A673 (cell line): Measurements from ENCODE around the gene SUSD2. TPM values are rescaled to one million over a fixed set of nuclear protein-coding genes. Genes with fewer than 3 reads are reported as not detected.
A peak's percentile ranks its signal among the peaks of the same experiment; 100 is the strongest.
"Not testable (repeated sequence)": the region's sequence is repeated elsewhere in the genome, so short reads cannot be mapped to it uniquely, and the experiment has no call there.

ENCODE experiments used
- BruUV-seq: library from RNA; stranded (reverse); fragments of 400-500 nt; replicated peaks from 2 replicates; lab custom pipeline; 2021; lab: Mats Ljungman, UMichigan
- CTCF ChIA-PET: fragments of 300-600 bp; sonication (Branson Sonifier 250); formaldehyde crosslinking; loops from one replicate; lab custom pipeline; 2022; ENCODE audit warnings: antibody characterized with exemption; lab: Charles Lee
- POLR2A ChIA-PET: fragments of 300-600 bp; sonication (Branson Sonifier 250); formaldehyde crosslinking; loops from one replicate; lab custom pipeline; 2022; ENCODE audit warnings: antibody characterized with exemption; ENCODE audit not compliant: low non-redundant PET; lab: Charles Lee
- DNase-seq: peaks from one replicate; pipeline ENCODE4 v3.0.0-alpha.2; 2015; ENCODE audit warnings: low spot score
- H3K27ac ChIP-seq: fragments of 200-600 bp; sonication (generic); 2 replicates; pipeline ENCODE4 v1.5.1; 2016; ENCODE audit warnings: mixed run types, low read depth, mild to moderate bottlenecking, mixed read lengths, antibody characterized with exemption, low read length; ENCODE audit not compliant: poor library complexity, severe bottlenecking
- H3K27me3 ChIP-seq: fragments of 200-600 bp; sonication (generic); replicated peaks from 2 replicates; pipeline ENCODE4 v1.6.1; 2017; ENCODE audit warnings: mixed run types, low read depth, mild to moderate bottlenecking, mixed read lengths, antibody characterized with exemption, low read length; ENCODE audit not compliant: insufficient read depth, poor library complexity
- H3K36me3 ChIP-seq: fragments of 200-600 bp; sonication (generic); 2 replicates; pipeline ENCODE4 v1.6.1; 2016; ENCODE audit warnings: mixed run types, mild to moderate bottlenecking, mixed read lengths, antibody characterized with exemption, low read length; ENCODE audit not compliant: insufficient read depth, poor library complexity, severe bottlenecking
- H3K4me1 ChIP-seq: fragments of 200-600 bp; sonication (generic); 2 replicates; pipeline ENCODE4 v1.6.1; 2017; ENCODE audit warnings: mixed run types, mild to moderate bottlenecking, mixed read lengths, antibody characterized with exemption, low read length; ENCODE audit not compliant: insufficient read depth, poor library complexity, severe bottlenecking
- H3K4me3 ChIP-seq: fragments of 200-600 bp; sonication (generic); 2 replicates; pipeline ENCODE4 v1.5.1; 2016; ENCODE audit warnings: low read depth, mixed run types, mild to moderate bottlenecking, mixed read lengths, low read length; ENCODE audit not compliant: poor library complexity, severe bottlenecking
- H3K9me3 ChIP-seq: fragments of 200-600 bp; sonication (generic); 2 replicates; pipeline ENCODE4 v1.6.1; 2016; ENCODE audit warnings: mixed run types, low read depth, mild to moderate bottlenecking, mixed read lengths, antibody characterized with exemption, low read length; ENCODE audit not compliant: poor library complexity, severe bottlenecking
- EZH2 ChIP-seq: fragments of 200-600 bp; sonication (generic); IDR thresholded peaks from 2 replicates; pipeline ENCODE4 v1.6.1; 2017; ENCODE audit warnings: borderline replicate concordance, low read depth, mild to moderate bottlenecking, mixed read lengths, antibody characterized with exemption, low read length; ENCODE audit not compliant: poor library complexity, severe bottlenecking
- intact Hi-C: fragments of 100-400 bp; cut with micrococcal nuclease; formaldehyde crosslinking; loops from one replicate; pipeline ENCODE4 v1.10.0; 2022; ENCODE audit not compliant: unreplicated experiment
- total RNA-seq: library from RNA; stranded (reverse); gene quantifications from 2 replicates; pipeline ENCODE4 v1.2.3, GENCODE V29; 2021
- TF ChIP-seq, protein P1 (sequence below): fragments of 300-800, 200-600 bp; sonication (generic); conservative IDR thresholded peaks from 2 replicates; pipeline ENCODE4 v1.5.1; 2017; ENCODE audit warnings: low read depth, mild to moderate bottlenecking, antibody characterized with exemption, low read length, moderate library complexity, mixed read lengths

The SUSD2 gene
- total RNA-seq, 1 experiment from 2014 or later, result 1.3 TPM

DNA sequence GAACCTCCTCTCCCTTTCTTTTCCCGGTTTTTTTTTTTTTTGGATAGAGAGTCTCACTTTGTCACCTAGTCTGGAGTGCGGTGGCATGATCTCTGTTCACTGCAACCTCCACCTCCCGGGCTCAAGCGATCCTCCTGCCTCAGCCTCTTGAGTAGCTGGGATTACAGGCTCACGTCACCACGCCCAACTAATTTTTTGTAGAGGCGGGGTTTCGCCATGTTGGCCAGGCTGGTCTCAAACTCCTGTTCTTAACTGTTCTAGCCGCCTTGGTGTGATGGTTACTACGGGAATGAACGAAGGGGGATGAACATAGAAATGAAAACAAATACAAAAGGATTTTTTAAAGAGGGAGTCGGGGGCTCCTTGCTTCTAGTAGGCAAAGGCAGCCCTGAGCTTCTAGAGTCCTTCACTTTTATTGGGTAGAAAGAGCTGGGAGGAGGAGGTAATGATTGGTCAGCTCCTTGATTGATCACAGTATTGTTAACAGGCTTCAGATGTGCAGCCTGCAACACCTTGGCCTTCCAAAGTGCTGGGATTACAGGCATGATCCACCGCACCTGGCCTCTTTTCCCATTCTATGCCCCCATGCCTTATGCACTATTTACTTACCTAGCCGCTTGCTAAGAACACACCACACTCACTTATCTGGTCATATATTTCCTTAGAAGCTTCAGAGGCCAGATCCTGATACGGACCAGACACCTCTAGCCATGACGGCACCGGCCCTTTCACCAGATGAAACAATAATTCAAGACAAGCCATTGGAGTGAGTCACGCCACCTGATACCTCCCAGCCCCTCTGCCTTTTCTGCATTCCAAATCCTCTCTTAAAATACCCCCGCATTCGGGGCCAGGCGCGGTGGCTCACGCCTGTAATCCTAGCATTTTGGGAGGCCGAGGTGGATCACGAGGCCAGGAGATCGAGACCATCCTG lies 20.7 kb downstream of the SUSD2 start:
- H3K4me3 ChIP-seq, result no peak overlapping the region
- no peaks in the 10 kb centered on the region for H3K27me3 ChIP-seq
- H3K9me3 ChIP-seq, result no peaks in the 10 kb centered on the region
- H3K36me3 ChIP-seq, result no peaks in the 10 kb centered on the region
- intact Hi-C loops, result no loop called here
- ChIA-PET CTCF (interaction anchor here (0.6 to 0.7 kb wide), 2 partner anchors 45 to 96 kb away, joined by 3 to 4 read pairs; no protein-coding TSS in a partner anchor), POLR2A (no interaction called here)
- no peak for TF ChIP-seq EZH2
- TF ChIP-seq, protein P1, sequence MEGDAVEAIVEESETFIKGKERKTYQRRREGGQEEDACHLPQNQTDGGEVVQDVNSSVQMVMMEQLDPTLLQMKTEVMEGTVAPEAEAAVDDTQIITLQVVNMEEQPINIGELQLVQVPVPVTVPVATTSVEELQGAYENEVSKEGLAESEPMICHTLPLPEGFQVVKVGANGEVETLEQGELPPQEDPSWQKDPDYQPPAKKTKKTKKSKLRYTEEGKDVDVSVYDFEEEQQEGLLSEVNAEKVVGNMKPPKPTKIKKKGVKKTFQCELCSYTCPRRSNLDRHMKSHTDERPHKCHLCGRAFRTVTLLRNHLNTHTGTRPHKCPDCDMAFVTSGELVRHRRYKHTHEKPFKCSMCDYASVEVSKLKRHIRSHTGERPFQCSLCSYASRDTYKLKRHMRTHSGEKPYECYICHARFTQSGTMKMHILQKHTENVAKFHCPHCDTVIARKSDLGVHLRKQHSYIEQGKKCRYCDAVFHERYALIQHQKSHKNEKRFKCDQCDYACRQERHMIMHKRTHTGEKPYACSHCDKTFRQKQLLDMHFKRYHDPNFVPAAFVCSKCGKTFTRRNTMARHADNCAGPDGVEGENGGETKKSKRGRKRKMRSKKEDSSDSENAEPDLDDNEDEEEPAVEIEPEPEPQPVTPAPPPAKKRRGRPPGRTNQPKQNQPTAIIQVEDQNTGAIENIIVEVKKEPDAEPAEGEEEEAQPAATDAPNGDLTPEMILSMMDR, result no peak
- no peaks in the 10 kb centered on the region for H3K4me1 ChIP-seq
- BruUV-seq, result no TSS peak
- H3K27ac ChIP-seq, result no peak overlapping the region
- DNase-seq, result no peak

DNA sequence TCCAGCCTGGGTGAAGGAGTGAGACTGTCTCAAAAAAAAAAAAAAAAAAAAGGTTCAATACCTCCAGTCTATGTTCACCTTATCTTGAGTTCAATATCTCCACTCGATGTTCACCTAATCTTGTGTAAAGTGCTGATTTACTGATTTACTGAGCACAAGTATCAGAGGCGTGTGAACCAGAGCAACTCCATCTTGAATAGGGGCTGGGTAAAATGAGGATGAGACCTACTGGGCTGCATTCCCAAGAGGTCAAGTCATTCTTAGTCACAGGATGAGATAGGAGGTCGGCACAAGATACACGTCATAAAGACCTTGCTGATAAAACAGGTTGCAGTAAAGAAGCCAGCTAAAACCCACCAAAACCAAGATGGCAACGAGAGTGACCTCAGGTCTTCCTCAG lies 22.6 kb downstream of the SUSD2 start:
- BruUV-seq, CTCF ChIA-PET, H3K27me3 ChIP-seq, H3K4me3 ChIP-seq, DNase-seq, intact Hi-C loops, POLR2A ChIA-PET, H3K27ac ChIP-seq, H3K36me3 ChIP-seq, H3K9me3 ChIP-seq: not testable (repeated sequence)
- peaks cover 15% of the 10 kb centered on the region for H3K4me1 ChIP-seq

- H3K9me3 ChIP-seq, result no peaks in the 10 kb centered on the region
- intact Hi-C loops, result no loop called here
- H3K27ac ChIP-seq, result no peak overlapping the region
- H3K36me3 ChIP-seq, result no peaks in the 10 kb centered on the region
- H3K4me3 ChIP-seq, result no peak overlapping the region
- TF ChIP-seq EZH2, result no peak
- TF ChIP-seq, protein P1, result no peak
- no TSS peak for BruUV-seq
- ChIA-PET POLR2A (no interaction called here), CTCF (interaction anchor here (0.6 kb wide), 1 partner anchor 1032 kb away, joined by 11 read pairs; no protein-coding TSS in a partner anchor)
- no peaks in the 10 kb centered on the region for H3K27me3 ChIP-seq
- H3K4me1 ChIP-seq, result peaks cover 19% of the 10 kb centered on the region
- no peak for DNase-seq
Observed at GRCh38 chr22:24205438-24206195, 24.3 kb downstream of the SUSD2 start.

GRCh38 chr22:24206460-24207263 lies 25.4 kb downstream of the SUSD2 start:
- DNase-seq, CTCF ChIA-PET, H3K4me3 ChIP-seq, intact Hi-C loops, H3K27me3 ChIP-seq, H3K9me3 ChIP-seq, POLR2A ChIA-PET, H3K36me3 ChIP-seq, BruUV-seq: not testable (repeated sequence)
- H3K27ac ChIP-seq, result peak overlapping the region; percentile 72
- peaks cover 19% of the 10 kb centered on the region for H3K4me1 ChIP-seq
